ENCODE measurements around the gene DUSP1.
"Not testable (repeated sequence)": the region's sequence is repeated elsewhere in the genome, so short reads cannot be mapped to it uniquely, and the experiment has no call there.

DUSP1 gene

GRCh38 chr5:172796306-172796705, 25.3 kb upstream of the DUSP1 start:
- DNase-seq, result no peak

GRCh38 chr5:172795318-172795977, 24.5 kb upstream of the DUSP1 start:
- DNase-seq, result no peak

DNA sequence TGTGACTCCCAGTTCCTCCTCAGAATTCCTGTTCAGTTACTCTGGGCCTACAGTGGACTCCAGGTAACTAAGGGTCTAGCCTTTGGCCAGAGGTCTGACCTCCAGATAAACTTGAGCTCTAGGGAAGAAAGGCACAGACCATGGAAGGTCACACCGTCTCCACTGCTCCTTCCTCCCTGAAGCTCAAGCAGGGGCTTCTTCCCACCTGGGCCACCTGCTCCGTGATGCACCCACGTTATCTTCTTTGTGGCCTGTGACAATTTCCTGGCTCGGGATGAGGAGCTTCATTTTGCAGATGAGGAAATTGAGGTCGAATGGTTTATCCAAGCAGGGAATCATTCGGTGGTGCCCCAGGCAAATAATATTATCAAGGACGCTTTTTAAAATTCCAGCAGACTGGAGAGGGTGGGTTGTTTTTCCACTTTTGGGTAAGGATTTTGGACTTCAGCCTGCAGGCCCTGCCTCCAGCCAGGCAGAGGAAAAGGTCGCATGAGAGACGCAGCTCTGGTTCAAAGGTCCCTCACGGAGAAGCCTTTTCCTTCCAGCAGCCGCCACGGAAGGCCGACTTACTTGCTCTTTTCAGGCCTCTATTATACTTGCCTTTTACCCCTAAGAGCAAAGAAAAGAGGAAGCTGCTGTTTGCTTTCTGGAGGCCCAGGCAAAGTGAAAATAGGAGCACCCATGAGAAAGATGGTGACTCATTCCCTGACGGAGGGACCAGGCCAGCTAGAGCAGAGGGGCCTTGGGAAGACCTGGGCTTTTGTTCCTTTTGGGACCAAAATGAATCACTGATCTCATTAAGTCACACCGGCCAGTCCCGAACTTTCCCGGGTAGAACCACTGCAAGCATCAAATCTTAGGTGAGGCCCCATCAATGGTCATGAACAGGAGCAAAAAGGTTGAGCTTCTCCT, 22.8 kb upstream of the DUSP1 start:
- no peak for DNase-seq

DNA sequence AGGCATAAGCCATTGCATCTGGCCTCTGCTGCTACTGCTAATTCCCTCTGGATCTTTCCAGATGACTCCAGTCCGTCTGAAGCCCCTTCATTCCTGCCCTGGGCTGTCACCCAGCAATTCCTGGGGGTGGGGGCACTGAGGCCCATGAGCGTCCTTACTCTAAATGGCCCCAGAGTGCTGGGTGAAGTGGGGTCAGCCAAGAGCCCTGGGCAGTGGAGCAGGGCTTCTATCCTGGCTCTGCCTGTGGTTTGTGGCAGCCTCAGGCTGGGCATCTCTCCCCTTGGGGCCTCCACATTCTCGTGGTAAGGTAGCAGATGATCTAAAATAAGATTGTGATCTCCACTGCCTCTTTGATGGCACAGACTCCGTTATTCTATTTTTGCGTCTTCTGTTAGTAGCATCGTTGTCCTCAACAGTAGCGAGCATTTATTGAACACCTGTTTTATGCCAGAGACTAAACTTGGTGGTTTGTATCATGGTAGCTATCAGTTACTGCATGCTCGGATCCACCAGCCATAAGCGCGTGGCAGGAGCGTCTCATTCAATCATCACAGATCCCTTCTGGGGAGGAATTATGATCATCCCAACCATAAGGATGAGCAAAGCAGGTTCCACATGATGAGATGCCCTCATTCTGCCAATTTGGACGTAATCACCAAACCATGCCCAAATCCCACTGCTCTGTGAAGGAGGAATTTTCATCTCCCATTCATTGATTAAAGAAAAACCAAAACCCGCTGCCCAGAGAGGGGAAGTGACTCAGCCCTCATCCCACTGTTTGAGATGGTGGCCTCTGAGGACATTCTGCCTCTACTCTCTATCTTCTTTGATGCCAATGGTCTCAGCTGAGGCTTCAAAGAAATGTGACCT, 21.9 kb upstream of the DUSP1 start:
- DNase-seq, result no peak

DNA sequence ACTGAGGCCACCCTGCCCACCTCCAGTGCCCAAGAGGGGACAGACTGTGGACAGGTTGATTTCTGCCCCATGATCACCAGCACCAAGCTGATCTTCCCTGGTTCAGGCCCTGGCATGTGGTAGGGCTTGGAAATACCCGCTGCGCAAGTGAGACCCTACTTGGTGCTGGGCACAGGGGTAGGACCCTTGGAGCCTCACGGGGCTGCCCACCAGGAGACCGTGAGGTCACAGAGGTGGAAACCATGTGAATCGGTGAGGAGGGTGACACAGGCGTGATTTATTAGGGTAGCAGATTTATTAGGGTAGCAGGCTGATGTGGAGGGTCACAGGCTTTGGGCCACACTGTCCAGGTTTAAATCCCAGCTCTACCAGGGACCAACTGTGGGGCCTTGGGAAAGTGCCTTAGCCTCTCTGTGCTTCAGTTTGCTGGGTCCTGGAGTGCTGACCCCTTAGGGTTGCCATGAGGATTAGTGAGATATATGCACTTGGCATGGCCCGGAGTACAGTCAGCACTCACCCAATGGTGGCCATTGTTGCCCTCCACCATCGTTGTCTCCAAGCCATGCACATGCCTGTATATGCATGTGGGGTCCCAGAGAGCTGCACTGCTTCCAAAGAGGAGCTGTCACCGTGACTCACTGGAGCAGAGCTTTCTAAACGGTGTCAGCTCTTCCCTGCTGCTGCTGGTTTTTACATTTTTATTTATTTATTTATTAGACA, 20.9 kb upstream of the DUSP1 start:
- no peak for DNase-seq

DNA sequence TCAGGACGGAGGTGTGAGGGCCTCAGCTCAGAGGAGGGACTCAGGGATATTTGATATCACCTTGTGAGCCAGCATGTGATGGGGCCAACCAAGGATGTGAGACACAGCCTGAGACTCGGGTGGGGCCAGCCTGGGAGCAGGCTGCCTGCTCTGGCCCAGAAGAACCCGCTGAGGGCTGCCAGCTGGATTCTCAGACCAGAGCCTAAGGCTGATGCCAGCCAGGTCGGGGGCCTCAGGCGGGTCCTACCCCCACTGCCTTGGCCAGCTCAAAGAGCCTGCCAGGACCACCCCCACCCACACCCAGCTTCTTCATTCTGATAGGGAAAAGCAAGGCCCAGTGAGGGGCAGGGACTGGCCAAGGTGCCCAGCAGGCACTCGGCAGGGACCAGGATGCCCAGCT, 20.3 kb upstream of the DUSP1 start:
- no peak for DNase-seq

- no peak for DNase-seq
Observed at GRCh38 chr5:172790496-172790889, 19.5 kb upstream of the DUSP1 start.

- DNase-seq, result no peak
Observed at GRCh38 chr5:172789687-172790495, 18.9 kb upstream of the DUSP1 start.

GRCh38 chr5:172788771-172789686, 18.0 kb upstream of the DUSP1 start:
- DNase-seq, result no peak

DNA sequence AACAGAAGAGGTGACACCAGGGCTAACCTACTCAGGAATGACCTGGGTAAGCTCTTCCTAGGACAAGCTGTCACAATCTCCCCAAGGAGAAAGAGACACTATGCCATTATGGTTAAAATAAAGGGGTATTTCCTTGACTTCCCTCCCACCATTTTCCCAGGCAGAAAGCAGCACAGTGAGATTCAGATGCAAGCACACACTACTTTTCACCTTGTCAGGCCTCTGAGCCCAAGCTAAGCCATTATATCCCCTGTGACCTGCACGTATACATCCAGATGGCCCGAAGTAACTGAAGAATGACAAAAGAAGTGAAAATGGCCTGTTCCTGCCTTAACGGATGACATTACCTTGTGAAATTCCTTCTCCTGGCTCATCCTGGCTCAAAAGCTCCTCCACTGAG, 16.5 kb upstream of the DUSP1 start:
- DNase-seq, result not testable (repeated sequence)

GRCh38 chr5:172786736-172787462, 15.9 kb upstream of the DUSP1 start:
- DNase-seq, result no peak

DNA sequence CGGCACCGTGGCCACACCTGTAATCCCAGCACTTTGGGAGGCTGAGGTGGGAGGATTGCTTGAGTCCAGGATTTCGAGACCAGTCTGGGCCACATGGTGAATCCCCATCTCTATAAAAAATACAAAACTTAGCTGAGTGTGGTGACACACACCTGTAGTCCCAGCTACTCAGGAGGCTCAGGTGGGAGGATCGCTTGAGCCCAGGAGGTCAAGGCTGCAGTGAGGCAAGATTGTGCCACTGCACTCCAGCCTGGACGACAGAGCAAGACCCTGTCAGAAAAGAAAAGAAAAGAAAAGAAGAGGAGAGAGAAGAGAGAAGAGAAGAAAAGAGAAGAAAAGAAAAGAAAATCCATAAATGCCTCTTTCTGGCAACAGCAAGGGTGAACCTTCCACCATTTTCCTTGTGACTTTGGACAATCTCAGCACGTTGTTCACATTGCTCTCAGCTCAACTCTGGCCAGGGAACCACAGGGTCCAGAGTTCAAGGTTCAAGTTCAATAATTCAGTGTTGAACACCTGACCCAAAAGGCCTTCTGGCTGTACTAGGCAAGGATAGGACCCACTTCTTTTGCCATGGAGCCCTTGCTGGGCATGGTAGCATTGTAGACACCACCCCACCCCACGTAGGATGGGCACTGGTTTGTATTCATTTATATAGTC, 14.6 kb upstream of the DUSP1 start:
- DNase-seq, result no peak

DNA sequence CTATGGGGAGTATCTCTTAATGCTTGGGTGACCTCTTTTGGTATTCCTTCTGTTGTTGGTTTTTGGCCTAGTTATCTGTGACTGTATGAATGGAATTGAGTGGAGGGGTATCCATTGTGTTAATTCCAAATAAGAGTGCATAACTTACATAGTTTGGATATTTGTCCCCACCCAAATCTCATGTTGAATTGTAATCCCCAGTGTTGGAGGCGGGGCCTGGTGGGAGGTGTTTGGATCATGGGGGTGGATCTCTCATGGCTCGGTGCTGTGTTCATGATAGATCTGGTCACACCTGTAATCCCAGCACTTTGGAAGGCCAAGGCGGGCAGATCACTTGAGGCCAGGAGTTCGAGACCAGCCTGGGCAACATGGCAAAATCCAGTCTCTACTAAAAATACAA, 13.2 kb upstream of the DUSP1 start:
- not testable (repeated sequence) for DNase-seq

- DNase-seq, result not testable (repeated sequence)
Observed at GRCh38 chr5:172783319-172783718, 12.3 kb upstream of the DUSP1 start.

DNA sequence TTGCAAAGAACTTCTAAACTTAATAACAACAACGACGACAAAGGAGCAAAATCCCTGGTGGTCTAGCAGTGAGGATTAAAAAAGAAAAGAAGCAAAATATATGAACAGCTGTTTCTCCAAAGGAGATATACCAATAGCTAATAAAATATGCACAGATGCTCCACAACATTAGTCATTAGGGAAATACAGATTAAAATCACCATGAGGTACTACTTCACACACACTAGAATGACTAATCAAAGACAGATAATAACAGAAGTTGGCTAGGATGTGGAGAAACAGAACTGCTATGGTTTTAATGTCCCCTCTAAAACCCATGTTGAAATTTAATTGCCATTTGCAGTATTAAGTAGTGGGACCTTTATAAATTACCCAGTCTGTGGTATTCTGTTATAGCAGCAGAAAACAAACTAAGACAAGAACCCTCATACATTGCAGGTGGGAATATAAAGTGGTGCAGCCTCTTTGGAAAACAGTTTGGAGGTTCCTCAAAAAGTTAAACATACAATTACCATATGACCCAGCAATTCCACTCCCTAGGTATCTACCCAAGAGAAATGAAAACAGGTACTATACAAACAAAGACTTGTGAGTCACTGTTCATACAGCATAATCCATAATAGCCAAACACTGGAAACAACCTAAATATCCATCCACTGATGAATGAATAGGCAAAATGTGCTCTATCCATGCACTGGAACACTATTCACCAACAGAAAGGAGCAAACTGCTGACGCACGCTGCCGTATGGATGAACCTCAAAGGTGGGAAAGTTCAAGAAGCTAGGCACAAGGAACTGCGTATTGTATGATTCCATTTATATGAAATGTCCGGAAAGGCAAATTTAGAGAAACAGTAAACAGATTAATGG, 11.4 kb upstream of the DUSP1 start:
- DNase-seq, result no peak

DNA sequence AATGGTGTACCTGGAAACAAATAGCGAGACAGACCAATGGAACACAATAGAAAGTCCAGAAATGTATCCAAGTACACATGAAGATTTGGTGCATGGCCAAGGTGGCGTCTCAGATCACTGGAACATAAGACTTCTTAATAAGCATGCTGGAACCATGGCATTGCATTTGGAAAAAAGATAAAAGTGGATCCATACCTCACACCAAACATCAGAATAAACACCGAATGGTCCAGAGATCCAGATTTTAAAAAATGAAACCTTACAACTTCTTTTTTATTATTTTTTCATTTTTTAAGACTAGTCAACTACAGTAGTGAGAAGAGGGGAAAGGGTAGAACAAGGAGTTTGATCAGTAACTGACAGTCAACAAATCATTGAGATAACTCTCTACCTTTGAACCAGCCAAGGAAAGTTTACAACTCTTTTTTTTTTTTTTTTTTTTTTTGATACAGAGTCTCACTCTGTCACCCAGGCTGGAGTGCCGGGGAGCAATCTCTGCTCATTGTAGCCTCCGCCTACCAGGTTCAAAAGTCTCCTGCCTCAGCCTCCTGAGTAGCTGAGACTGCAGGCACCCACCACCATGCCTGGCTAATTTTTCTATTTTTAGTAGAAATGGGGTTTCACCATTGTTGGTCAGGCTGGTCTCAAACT, 8.8 kb upstream of the DUSP1 start:
- no peak for DNase-seq

GRCh38 chr5:172777881-172778814, 7.2 kb upstream of the DUSP1 start:
- DNase-seq, result no peak
